Activated naive CD4-positive, alpha-beta T cell treated with anti-CD3 and anti-CD28 coated beads, Interleukin-2, amount 50 U/mL, for 16 hours (primary cell): ENCODE data around the gene RPL18A.

Source experiments
- DNase-seq: peaks from one replicate; pipeline ENCODE4 v3.0.0-alpha.2; 2020

RPL18A gene

GRCh38 chr19:17859533-17860330 lies at the start of gene RPL18A:
RPL18A (plus strand) TSS chr19:17859910; CDS start chr19:17859957, 47 bp downstream.
- DNase-seq = peak; percentile 99

- DNase-seq = no peak
Measured at GRCh38 chr19:17811103-17811502, 48.6 kb upstream of the RPL18A start.

DNA sequence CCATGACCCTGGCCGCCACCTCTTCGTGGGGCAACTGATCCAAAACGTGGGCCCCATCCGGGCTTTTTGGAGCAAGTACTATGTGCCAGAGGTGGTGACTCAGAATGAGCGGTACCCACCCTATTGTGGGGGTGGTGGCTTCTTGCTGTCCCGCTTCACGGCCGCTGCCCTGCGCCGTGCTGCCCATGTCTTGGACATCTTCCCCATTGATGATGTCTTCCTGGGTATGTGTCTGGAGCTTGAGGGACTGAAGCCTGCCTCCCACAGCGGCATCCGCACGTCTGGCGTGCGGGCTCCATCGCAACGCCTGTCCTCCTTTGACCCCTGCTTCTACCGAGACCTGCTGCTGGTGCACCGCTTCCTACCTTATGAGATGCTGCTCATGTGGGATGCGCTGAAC lies 48.0 kb upstream of the RPL18A start:
- DNase-seq = no peak

DNA sequence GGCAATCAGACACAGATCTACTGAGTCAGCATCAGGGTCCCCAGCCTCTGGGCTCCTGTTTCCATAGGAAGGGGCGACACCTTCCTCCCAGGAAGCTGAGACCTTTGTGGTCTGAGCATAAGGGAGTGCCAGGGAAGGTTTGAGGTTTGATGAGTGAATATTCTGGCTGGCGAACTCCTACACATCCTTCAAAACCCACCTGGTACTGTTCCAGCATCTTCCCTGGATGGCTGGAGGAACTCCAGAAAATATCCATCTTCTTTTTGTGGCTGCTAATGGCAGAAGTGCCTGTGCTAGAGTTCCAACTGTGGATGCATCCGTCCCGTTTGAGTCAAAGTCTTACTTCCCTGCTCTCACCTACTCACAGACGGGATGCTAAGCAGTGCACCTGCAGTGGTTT lies 47.6 kb upstream of the RPL18A start:
- no peak for DNase-seq

- no peak for DNase-seq
Measured at GRCh38 chr19:17817668-17818363, 41.9 kb upstream of the RPL18A start.

GRCh38 chr19:17821190-17821589 lies 38.5 kb upstream of the RPL18A start, which contains the start of gene INSL3:
INSL3 (minus strand) TSS chr19:17821519; CDS start chr19:17821506, 13 bp downstream.
- no peak for DNase-seq

DNA sequence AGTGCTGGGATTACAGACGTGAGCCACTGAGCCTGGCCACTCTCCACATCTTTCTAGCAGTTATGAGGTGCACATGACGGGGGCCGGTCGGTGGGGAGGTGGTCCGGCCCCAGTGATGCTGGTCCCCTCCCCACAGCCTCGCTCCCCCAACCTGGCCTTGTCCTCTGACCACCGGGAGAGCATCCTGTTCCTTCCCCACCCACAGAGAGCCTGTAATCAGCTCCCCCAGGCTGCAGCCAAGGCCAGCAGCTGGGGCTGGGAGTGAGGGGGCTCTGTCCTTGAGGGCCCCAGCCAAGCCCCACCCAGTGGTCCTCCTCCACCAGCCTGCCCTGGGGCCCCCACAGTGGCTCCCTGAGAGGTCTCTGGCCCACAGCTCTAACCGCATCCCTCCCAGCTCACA lies 35.4 kb upstream of the RPL18A start:
- DNase-seq = no peak

- no peak for DNase-seq
Measured at GRCh38 chr19:17826508-17827056, 33.1 kb upstream of the RPL18A start.

DNA sequence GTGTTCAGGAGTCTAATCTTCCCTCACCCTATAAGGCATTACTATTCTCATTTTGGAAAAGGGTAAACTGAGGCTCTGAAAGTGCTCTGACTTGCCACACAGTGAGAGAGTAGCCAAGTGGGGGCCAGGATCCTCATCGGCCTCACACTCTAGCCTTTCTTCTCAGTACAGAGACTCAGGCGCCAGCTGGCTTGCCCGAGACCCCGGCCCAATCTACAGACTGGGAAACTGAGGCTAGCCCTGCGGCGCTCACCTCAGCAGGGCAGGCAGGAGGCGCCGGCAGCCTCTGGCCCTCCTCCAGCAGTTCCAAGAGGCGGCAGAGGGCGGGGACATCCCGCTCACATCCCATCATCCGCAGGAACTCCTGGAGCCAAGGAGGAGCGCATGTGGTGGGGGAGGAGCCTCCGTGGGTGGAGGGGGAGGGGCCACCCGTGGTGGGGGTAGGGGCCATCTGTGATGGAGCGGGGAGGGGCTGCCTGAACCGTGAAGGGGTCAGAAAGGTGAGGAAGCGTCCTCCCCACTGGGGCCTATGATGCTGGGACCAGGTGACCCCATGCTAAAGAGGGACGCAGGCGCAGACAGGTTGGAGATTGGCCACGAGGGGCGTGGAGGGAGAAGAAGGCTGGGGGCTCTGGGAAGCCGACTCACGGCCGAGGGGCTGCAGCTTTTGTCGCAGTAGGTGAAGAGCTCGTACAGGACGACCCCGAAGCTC lies 29.7 kb upstream of the RPL18A start:
- DNase-seq = no peak

GRCh38 chr19:17830567-17831418 lies 28.9 kb upstream of the RPL18A start:
- DNase-seq = peak; percentile 48

GRCh38 chr19:17831419-17831888 lies 28.3 kb upstream of the RPL18A start:
- DNase-seq = no peak

DNA sequence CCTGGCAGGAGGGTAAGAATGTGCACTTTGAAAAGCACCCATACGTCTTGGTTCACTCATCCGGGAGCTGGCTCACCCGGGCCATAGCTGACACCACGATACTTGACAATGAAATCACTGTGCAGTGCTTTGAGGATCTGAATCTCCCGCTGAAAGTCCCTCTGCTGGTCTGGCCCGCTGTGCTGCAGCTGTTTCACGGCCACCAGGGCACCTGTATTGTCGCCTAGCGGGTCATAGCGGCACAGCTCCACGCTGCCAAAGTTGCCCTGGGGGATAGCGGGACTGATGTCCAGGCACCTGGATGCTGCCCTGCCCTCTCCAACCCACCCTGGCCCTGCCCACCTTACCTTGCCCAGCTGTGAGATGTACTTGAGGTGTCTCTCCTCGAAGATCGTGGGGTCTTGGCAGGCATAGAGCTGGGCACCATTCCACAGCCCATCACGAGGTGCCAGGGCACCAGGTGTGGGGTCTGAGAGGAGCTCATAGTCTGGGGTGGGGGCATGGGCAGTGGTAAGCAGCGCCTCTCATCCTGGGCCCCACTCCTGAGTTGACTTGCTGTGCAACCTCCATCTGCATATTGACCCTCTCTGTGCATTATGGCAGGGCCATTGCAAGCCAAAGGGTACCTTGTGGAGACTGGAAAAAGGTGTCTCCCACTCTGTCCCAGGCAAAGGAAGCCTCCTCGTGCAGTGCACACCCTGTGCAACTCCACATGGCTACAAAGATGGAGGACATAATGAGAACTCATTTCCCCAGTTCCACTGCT lies 27.1 kb upstream of the RPL18A start:
- no peak for DNase-seq

- no peak for DNase-seq
Measured at GRCh38 chr19:17834350-17835181, 25.1 kb upstream of the RPL18A start.

DNA sequence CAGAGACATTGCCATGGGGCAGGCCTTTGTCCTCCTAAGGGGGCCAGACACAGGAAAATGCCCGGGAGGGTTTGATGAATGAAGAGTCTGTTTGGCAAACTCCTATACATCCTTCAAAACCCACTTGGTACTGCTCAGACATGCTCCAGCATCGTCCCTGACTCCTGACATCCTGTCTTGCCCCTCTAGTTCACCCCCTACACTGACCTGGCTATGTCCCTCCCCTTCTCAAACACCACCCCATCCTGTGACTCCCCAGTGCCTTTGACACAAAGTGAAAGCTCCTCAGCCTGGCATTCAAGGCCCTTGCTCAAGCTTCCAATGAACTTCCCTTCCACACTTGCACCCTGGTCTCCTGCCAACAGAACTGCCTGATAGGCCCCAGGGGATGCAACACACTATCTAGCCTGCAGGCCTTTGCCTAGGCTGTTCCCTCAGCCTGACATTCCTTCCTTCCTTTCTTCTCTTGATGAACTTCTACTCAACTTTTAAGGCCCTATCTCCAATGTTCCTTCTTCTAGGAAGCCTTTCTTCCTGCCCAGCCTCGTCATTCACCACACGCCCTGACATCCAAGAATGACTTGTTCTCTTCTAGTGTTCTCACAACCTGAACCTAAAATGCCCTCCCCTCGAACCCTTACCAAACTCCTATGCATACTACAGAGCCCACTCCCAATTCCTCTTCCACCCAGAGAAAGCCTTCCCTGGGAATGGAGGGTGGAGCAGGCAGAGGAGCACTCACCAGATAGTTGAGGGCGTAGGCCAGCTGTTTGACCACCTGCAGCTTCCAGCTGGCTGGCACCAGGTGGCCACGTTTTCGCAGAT lies 24.3 kb upstream of the RPL18A start:
- DNase-seq = no peak

DNA sequence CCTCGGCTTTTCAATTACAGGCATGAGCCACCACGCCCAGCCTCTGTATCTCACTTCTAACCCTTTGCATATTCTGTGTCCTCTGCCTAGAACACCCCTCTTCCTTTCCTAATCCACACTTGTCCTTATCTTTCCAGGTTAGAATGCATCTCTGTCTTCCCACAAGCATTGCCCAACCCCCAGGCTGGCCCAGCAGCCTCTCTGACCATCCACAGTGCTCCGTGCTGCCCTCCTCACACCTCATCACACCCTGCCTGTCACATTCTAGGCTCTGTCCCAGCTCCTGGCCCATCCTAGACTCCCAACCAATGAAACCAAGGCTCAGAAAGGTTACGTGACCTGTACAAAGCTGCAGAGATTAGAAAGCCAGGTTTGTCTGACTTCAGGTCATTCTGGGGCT lies 23.2 kb upstream of the RPL18A start:
- no peak for DNase-seq

GRCh38 chr19:17837972-17838371 lies 21.7 kb upstream of the RPL18A start:
- no peak for DNase-seq

GRCh38 chr19:17840019-17840418 lies 19.7 kb upstream of the RPL18A start:
- DNase-seq = no peak

DNA sequence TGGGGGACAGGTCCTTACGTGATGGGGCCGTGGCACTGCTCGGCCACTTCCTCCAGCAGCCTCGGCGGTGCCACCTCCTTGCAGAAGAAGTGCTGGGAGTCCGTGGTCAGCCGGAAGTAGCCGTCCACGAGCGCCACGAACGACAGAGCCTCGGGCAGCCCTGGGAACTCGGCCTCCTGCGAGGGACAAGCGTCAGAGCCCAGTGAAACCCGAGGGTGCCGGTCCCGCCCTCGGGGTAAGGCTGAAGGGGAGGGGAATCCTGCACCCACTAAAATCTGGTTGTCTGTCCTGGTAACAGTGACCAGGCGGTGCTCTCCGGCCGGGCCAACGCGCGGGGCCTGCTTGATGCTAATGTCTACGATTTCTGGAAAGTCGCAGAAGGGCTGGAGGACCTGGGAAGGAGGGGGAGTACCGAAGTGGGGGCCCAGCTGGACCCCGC lies 18.3 kb upstream of the RPL18A start:
- no peak for DNase-seq
